IMR-90 (cell line): ENCODE measurements around the gene FHAD1. TPM values are rescaled to one million over a fixed set of nuclear protein-coding genes. Genes with fewer than 3 reads are reported as not detected.

Experiments used
- ATAC-seq: fragments of 200-7000 bp; cut with Tn5 transposase; 2 replicates; pipeline ENCODE4 v1.9.1; 2020; ENCODE audit warnings: low read depth, mild to moderate bottlenecking, moderate library complexity
- BruUV-seq: library from RNA; stranded (reverse); fragments of 400-500 nt; replicated peaks from 2 replicates; lab custom pipeline; 2021; lab: Mats Ljungman, UMichigan
- CTCF ChIA-PET: fragments of 300-600 bp; formaldehyde crosslinking; extraction: SDS; loops from one replicate; lab custom pipeline; 2021; ENCODE audit warnings: antibody characterized with exemption; lab: Yijun Ruan, JAX
- POLR2A ChIA-PET: fragments of 300-600 bp; sonication (Branson Sonifier 250); formaldehyde crosslinking; loops from one replicate; lab custom pipeline; 2022; ENCODE audit warnings: antibody characterized with exemption; ENCODE audit not compliant: unreplicated experiment; lab: Charles Lee
- DNase-seq: peaks from one replicate; pipeline ENCODE4 v3.0.0; 2013
- H2AFZ ChIP-seq: replicated peaks from 2 replicates; pipeline ENCODE3; 2013; ENCODE audit warnings: low read length, mild to moderate bottlenecking; ENCODE audit not compliant: poor library complexity
- H2AK5ac ChIP-seq: 2 replicates; pipeline ENCODE4 v1.6.1; 2013; ENCODE audit warnings: low read depth, low read length, inconsistent platforms
- H2AK9ac ChIP-seq: replicated peaks from 2 replicates; pipeline ENCODE3; 2013; ENCODE audit warnings: mild to moderate bottlenecking, low read depth, low read length, moderate library complexity; ENCODE audit not compliant: poor library complexity
- H2BK120ac ChIP-seq: 2 replicates; pipeline ENCODE4 v1.6.1; 2013; ENCODE audit warnings: low read depth, low read length, inconsistent platforms
- H2BK15ac ChIP-seq: 3 replicates; pipeline ENCODE4 v1.6.1; 2013; ENCODE audit warnings: low read depth, low read length, inconsistent platforms
- H2BK20ac ChIP-seq: 2 replicates; pipeline ENCODE4 v1.6.1; 2013; ENCODE audit warnings: low read depth, mild to moderate bottlenecking, inconsistent platforms, low read length, moderate library complexity
- H2BK5ac ChIP-seq: 2 replicates; pipeline ENCODE4 v1.6.1; 2013; ENCODE audit warnings: mild to moderate bottlenecking, low read depth, low read length, inconsistent platforms; ENCODE audit not compliant: poor library complexity, severe bottlenecking
- H3K14ac ChIP-seq: replicated peaks from 2 replicates; pipeline ENCODE4 v1.6.1; 2013; ENCODE audit warnings: low read depth, low read length, inconsistent platforms
- H3K18ac ChIP-seq: 2 replicates; pipeline ENCODE4 v1.6.1; 2013; ENCODE audit warnings: low read depth, low read length, control low read depth
- H3K23ac ChIP-seq: 2 replicates; pipeline ENCODE4 v1.6.1; 2013; ENCODE audit warnings: low read depth, low read length, inconsistent platforms
- H3K27ac ChIP-seq: 2 replicates; pipeline ENCODE4 v1.5.1; 2013; ENCODE audit warnings: mild to moderate bottlenecking, control low read depth, low read length; ENCODE audit not compliant: insufficient read depth
- H3K27me3 ChIP-seq: 2 replicates; pipeline ENCODE4 v1.6.1; 2013; ENCODE audit warnings: low read length; ENCODE audit not compliant: control insufficient read depth, insufficient read depth
- H3K36me3 ChIP-seq: 2 replicates; pipeline ENCODE4 v1.6.1; 2013; ENCODE audit warnings: low read length, mixed read lengths; ENCODE audit not compliant: control insufficient read depth, insufficient read depth
- H3K4ac ChIP-seq: 2 replicates; pipeline ENCODE4 v1.6.1; 2013; ENCODE audit warnings: low read depth, low read length, inconsistent platforms
- H3K4me1 ChIP-seq: 2 replicates; pipeline ENCODE4 v1.6.1; 2013; ENCODE audit warnings: low read length, mixed read lengths; ENCODE audit not compliant: control insufficient read depth, insufficient read depth
- H3K4me2 ChIP-seq: 2 replicates; pipeline ENCODE4 v1.6.1; 2013; ENCODE audit warnings: low read depth, mild to moderate bottlenecking, control low read depth, low read length, moderate library complexity
- H3K4me3 ChIP-seq: 2 replicates; pipeline ENCODE4 v1.5.1; 2013; ENCODE audit warnings: low read depth, mild to moderate bottlenecking, control low read depth, low read length, moderate library complexity; ENCODE audit not compliant: insufficient read depth
- H3K56ac ChIP-seq: 2 replicates; pipeline ENCODE4 v1.6.1; 2013; ENCODE audit warnings: low read length, inconsistent platforms; ENCODE audit not compliant: insufficient read depth; ENCODE audit errors: extremely low read depth
- H3K79me1 ChIP-seq, 2 experiments: 2 replicates each; pipeline ENCODE4 v1.6.1; 2013; ENCODE audit warnings: low read length in 2 of 2, inconsistent platforms in 1 of 2, low read depth in 1 of 2
- H3K9ac ChIP-seq: 2 replicates; pipeline ENCODE4 v1.6.1; 2013; ENCODE audit warnings: low read depth, low read length, control low read depth
- H3K9me1 ChIP-seq: 2 replicates; pipeline ENCODE4 v1.6.1; 2013; ENCODE audit warnings: low read length, inconsistent platforms; ENCODE audit not compliant: insufficient read depth
- H3K9me3 ChIP-seq: 2 replicates; pipeline ENCODE4 v1.6.1; 2013; ENCODE audit warnings: low read length; ENCODE audit not compliant: control insufficient read depth, insufficient read depth
- H4K20me1 ChIP-seq: 2 replicates; pipeline ENCODE4 v1.6.1; 2013; ENCODE audit warnings: low read length, inconsistent platforms; ENCODE audit not compliant: insufficient read depth
- H4K5ac ChIP-seq: 2 replicates; pipeline ENCODE4 v1.6.1; 2013; ENCODE audit warnings: mild to moderate bottlenecking, low read depth, low read length, control low read depth
- H4K8ac ChIP-seq, 2 experiments: 2 replicates each; pipeline ENCODE4 v1.6.1; 2013; ENCODE audit warnings: low read depth in 2 of 2, low read length in 2 of 2, control low read depth in 1 of 2, inconsistent platforms in 1 of 2
- H4K91ac ChIP-seq: 2 replicates; pipeline ENCODE4 v1.6.1; 2013; ENCODE audit warnings: low read depth, low read length, inconsistent platforms; ENCODE audit not compliant: insufficient read depth
- FOS ChIP-seq: fragments of 150-350 bp; IDR thresholded peaks from 2 replicates; pipeline ENCODE4 v1.6.1; 2016; ENCODE audit warnings: low read depth, low read length
- NFE2L2 ChIP-seq: fragments of 150-350 bp; IDR thresholded peaks from 2 replicates; pipeline ENCODE4 v1.6.1; 2016; ENCODE audit warnings: low read depth, mild to moderate bottlenecking, low read length
- RAD21 ChIP-seq: IDR thresholded peaks from 2 replicates; pipeline ENCODE4 v1.6.1; 2012; ENCODE audit warnings: low read length, improper control_type of control experiment
- RCOR1 ChIP-seq: IDR thresholded peaks from 2 replicates; pipeline ENCODE4 v1.6.1; 2012; ENCODE audit warnings: mild to moderate bottlenecking, low read length, improper control_type of control experiment; ENCODE audit not compliant: insufficient replicate concordance
- RFX5 ChIP-seq: IDR thresholded peaks from 2 replicates; pipeline ENCODE4 v1.8.0; 2012; ENCODE audit warnings: low read depth, mild to moderate bottlenecking, low read length, moderate library complexity
- WGBS, 2 experiments: methylation state at CpG; one replicate each; pipeline versions ENCODE4 v1.1.5 to v1.1.7; 2013; ENCODE audit warnings: missing lambda C conversion rate in 2 of 2; ENCODE audit not compliant: insufficient read length in 1 of 2; ENCODE audit errors: extremely low coverage in 2 of 2; 5-methylcytosine and 5-hydroxymethylcytosine counted together
- dilution Hi-C: fragments of 300-500 bp; cut with HindIII; formaldehyde crosslinking; loops from one replicate; pipeline ENCODE4 v1.14.3; 2018; ENCODE audit warnings: low sequenced_read_pairs; ENCODE audit not compliant: unreplicated experiment
- in situ Hi-C: fragments of 300-500 bp; cut with MboI; formaldehyde crosslinking; loops from 3 replicates; pipeline ENCODE4 v1.14.3; 2019; ENCODE audit warnings: low sequenced_read_pairs, inconsistent platforms, mixed read lengths
- intact Hi-C: fragments of 100-400 bp; cut with micrococcal nuclease; formaldehyde crosslinking; loops from 2 replicates; pipeline ENCODE4 v1.10.0; 2022
- polyA plus RNA-seq, 3 experiments: library from polyadenylated mRNA; depleted of rRNA; stranded (reverse); fragments of >200 nt; gene quantifications; 2 replicates each; pipeline ENCODE4 v1.2.3, GENCODE V29; 2012; ENCODE audit warnings: low replicate concordance in 1 of 3
- total RNA-seq: library from RNA; depleted of rRNA; stranded (reverse); fragments of >200 nt; gene quantifications from 2 replicates; pipeline ENCODE4 v1.2.3, GENCODE V29; 2012
- TF ChIP-seq, protein P1 (sequence below): conservative IDR thresholded peaks from 2 replicates; pipeline ENCODE4 v1.5.1; 2012; ENCODE audit warnings: mild to moderate bottlenecking, low read depth, low read length, improper control_type of control experiment

Gene FHAD1
- total and polyA plus RNA-seq, 2 of the 4 experiments (the other 2 are of a cell fraction): not detected

- no peak for DNase-seq
These were observed 14.4 kb downstream of the FHAD1 start for GRCh38 chr1:15261155-15262002.

More at GRCh38 chr1:15261155-15262002, 14.4 kb downstream of the FHAD1 start:
- Histone ChIP-seq H3K56ac (no peak overlapping the region), H3K4ac (no peak overlapping the region), H4K20me1 (no peaks in the 10 kb centered on the region), H2BK20ac (no peak overlapping the region), H2AK9ac (no peak overlapping the region), H2BK120ac (no peak overlapping the region), H3K9ac (no peak overlapping the region), H3K27me3 (no peaks in the 10 kb centered on the region; the same call in none of the 2 replicates), H2BK5ac (no peak overlapping the region), H3K4me3 (no peak overlapping the region), H3K14ac (no peak overlapping the region), H3K23ac (no peak overlapping the region), H2AK5ac (no peak overlapping the region; the same call in 1 of the 2 replicates), H3K18ac (no peak overlapping the region), H4K5ac (no peak overlapping the region), H4K8ac (no peak overlapping the region), H3K9me1 (peaks cover 5% of the 10 kb centered on the region; the same call in 1 of the 2 replicates), H4K91ac (no peak overlapping the region), H3K4me1 (peaks cover 3% of the 10 kb centered on the region; the same call in 1 of the 2 replicates), H2AFZ (no peak overlapping the region), H3K9me3 (no peaks in the 10 kb centered on the region), H2BK15ac (no peak overlapping the region), H3K36me3 (no peaks in the 10 kb centered on the region), H3K79me1 (no peaks in the 10 kb centered on the region), H3K27ac (no peak overlapping the region), H3K4me2 (no peak overlapping the region)
- dilution Hi-C loops (no loop called here), in situ Hi-C loops (no loop called here), intact Hi-C loops (no loop called here)
- POLR2A ChIA-PET: no interaction called here
- BruUV-seq: no TSS peak
- TF ChIP-seq FOS: no peak
- TF ChIP-seq RCOR1: no peak
- no peak for TF ChIP-seq NFE2L2
- TF ChIP-seq, protein P1, sequence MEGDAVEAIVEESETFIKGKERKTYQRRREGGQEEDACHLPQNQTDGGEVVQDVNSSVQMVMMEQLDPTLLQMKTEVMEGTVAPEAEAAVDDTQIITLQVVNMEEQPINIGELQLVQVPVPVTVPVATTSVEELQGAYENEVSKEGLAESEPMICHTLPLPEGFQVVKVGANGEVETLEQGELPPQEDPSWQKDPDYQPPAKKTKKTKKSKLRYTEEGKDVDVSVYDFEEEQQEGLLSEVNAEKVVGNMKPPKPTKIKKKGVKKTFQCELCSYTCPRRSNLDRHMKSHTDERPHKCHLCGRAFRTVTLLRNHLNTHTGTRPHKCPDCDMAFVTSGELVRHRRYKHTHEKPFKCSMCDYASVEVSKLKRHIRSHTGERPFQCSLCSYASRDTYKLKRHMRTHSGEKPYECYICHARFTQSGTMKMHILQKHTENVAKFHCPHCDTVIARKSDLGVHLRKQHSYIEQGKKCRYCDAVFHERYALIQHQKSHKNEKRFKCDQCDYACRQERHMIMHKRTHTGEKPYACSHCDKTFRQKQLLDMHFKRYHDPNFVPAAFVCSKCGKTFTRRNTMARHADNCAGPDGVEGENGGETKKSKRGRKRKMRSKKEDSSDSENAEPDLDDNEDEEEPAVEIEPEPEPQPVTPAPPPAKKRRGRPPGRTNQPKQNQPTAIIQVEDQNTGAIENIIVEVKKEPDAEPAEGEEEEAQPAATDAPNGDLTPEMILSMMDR: no peak
- TF ChIP-seq RAD21: no peak
- no peak for TF ChIP-seq RFX5
- 78% methylated on average over 5 of the region's 20 CpGs; no CpG with 5 or more reads in 1 of the 2 experiments for WGBS, 2 experiments
- CTCF ChIA-PET: interaction anchor here (0.6 kb wide), 1 partner anchor 69 kb away, joined by 4 read pairs; no protein-coding TSS in a partner anchor
- ATAC-seq: no peak
